Measurements from ENCODE around the gene ZNF195.
"Not testable (repeated sequence)": the region's sequence is repeated elsewhere in the genome, so short reads cannot be mapped to it uniquely, and the experiment has no call there.

DNA sequence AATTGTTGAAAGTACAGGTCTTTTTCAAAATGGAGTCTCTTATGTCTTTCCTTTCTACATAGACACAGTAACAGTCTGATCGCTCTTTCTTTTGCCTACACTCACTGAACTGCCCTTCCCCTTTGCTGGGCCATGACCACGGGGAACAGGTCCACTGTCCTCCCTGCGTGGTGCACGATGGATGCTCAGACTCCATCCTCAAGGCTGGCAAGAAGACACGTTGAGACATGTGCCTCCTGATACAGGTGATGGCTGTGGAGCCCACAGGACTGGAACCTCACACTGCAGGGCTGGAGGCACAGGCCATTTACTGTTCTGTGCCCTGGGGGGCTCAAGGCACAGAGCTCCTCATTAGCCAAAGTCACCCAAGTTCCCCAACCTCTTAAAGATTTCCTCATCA, 16.5 kb upstream of the ZNF195 start:
- TF ChIP-seq, protein P1, sequence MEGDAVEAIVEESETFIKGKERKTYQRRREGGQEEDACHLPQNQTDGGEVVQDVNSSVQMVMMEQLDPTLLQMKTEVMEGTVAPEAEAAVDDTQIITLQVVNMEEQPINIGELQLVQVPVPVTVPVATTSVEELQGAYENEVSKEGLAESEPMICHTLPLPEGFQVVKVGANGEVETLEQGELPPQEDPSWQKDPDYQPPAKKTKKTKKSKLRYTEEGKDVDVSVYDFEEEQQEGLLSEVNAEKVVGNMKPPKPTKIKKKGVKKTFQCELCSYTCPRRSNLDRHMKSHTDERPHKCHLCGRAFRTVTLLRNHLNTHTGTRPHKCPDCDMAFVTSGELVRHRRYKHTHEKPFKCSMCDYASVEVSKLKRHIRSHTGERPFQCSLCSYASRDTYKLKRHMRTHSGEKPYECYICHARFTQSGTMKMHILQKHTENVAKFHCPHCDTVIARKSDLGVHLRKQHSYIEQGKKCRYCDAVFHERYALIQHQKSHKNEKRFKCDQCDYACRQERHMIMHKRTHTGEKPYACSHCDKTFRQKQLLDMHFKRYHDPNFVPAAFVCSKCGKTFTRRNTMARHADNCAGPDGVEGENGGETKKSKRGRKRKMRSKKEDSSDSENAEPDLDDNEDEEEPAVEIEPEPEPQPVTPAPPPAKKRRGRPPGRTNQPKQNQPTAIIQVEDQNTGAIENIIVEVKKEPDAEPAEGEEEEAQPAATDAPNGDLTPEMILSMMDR (IDR thresholded peaks at IDR 0.05; ENCODE audit: insufficient read depth, low read length) = not testable (repeated sequence)
- TF ChIP-seq, protein P2, sequence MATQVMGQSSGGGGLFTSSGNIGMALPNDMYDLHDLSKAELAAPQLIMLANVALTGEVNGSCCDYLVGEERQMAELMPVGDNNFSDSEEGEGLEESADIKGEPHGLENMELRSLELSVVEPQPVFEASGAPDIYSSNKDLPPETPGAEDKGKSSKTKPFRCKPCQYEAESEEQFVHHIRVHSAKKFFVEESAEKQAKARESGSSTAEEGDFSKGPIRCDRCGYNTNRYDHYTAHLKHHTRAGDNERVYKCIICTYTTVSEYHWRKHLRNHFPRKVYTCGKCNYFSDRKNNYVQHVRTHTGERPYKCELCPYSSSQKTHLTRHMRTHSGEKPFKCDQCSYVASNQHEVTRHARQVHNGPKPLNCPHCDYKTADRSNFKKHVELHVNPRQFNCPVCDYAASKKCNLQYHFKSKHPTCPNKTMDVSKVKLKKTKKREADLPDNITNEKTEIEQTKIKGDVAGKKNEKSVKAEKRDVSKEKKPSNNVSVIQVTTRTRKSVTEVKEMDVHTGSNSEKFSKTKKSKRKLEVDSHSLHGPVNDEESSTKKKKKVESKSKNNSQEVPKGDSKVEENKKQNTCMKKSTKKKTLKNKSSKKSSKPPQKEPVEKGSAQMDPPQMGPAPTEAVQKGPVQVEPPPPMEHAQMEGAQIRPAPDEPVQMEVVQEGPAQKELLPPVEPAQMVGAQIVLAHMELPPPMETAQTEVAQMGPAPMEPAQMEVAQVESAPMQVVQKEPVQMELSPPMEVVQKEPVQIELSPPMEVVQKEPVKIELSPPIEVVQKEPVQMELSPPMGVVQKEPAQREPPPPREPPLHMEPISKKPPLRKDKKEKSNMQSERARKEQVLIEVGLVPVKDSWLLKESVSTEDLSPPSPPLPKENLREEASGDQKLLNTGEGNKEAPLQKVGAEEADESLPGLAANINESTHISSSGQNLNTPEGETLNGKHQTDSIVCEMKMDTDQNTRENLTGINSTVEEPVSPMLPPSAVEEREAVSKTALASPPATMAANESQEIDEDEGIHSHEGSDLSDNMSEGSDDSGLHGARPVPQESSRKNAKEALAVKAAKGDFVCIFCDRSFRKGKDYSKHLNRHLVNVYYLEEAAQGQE (IDR thresholded peaks at IDR 0.05; ENCODE audit: insufficient replicate concordance, low read depth) = not testable (repeated sequence)
- not testable (repeated sequence) for TF ChIP-seq POLR2AphosphoS5 (IDR thresholded peaks at IDR 0.05; ENCODE audit: low read depth)

Data from HL-60 (cell line).